KMS-11 (cell line): ENCODE measurements around the gene DENND1A.

ENCODE experiments used
- H2AFZ ChIP-seq: fragments of 200-600 bp; sonication (generic); 2 replicates; pipeline ENCODE4 v1.6.1; 2016; ENCODE audit warnings: antibody characterized with exemption, mixed run types, low read depth
- H3K27ac ChIP-seq: fragments of 200-600 bp; sonication (generic); 2 replicates; pipeline ENCODE4 v1.6.1; 2016; ENCODE audit warnings: mild to moderate bottlenecking, mixed run types
- H3K27me3 ChIP-seq: fragments of 200-600 bp; sonication (generic); 2 replicates; pipeline ENCODE4 v1.6.1; 2017; ENCODE audit warnings: mild to moderate bottlenecking, low read depth, mixed run types, moderate library complexity; ENCODE audit not compliant: insufficient read depth
- H3K36me3 ChIP-seq: fragments of 200-600 bp; sonication (generic); 2 replicates; pipeline ENCODE4 v1.6.1; 2017; ENCODE audit warnings: mild to moderate bottlenecking, mixed run types; ENCODE audit not compliant: insufficient read depth
- H3K4me1 ChIP-seq: fragments of 200-600 bp; sonication (generic); 2 replicates; pipeline ENCODE4 v1.6.1; 2016; ENCODE audit warnings: mild to moderate bottlenecking, low read depth, mixed run types; ENCODE audit not compliant: poor library complexity, severe bottlenecking
- H3K4me2 ChIP-seq: fragments of 200-600 bp; sonication (generic); 2 replicates; pipeline ENCODE4 v1.7.0; 2016; ENCODE audit warnings: mild to moderate bottlenecking, mixed run types
- H3K4me3 ChIP-seq: fragments of 200-600 bp; sonication (generic); IDR thresholded peaks from 2 replicates; pipeline ENCODE4 v1.6.1; 2017; ENCODE audit warnings: low read depth, low read length, mixed read lengths; ENCODE audit not compliant: insufficient read depth
- H3K79me2 ChIP-seq: fragments of 200-600 bp; sonication (generic); 2 replicates; pipeline ENCODE4 v1.6.1; 2016; ENCODE audit warnings: low read depth, mixed run types; ENCODE audit not compliant: insufficient read depth
- H3K9ac ChIP-seq: fragments of 200-600 bp; sonication (generic); 2 replicates; pipeline ENCODE4 v1.6.1; 2016; ENCODE audit warnings: mild to moderate bottlenecking, mixed run types
- H4K20me1 ChIP-seq: fragments of 200-600 bp; sonication (generic); 2 replicates; pipeline ENCODE4 v1.6.1; 2016; ENCODE audit warnings: mild to moderate bottlenecking, mixed run types; ENCODE audit not compliant: insufficient read depth
- TF ChIP-seq, protein P1 (sequence below): fragments of 200-600 bp; sonication (generic); conservative IDR thresholded peaks from 2 replicates; pipeline ENCODE4 v1.6.1; 2017; ENCODE audit warnings: low read depth, mild to moderate bottlenecking, antibody characterized with exemption, low read length, moderate library complexity, mixed read lengths

DENND1A gene

GRCh38 chr9:123485216-123485615 lies 444.7 kb downstream of the DENND1A start:
- Histone ChIP-seq H2AFZ (no peak overlapping the region), H3K4me3 (no peak overlapping the region), H3K36me3 (no peaks in the 10 kb centered on the region), H3K4me2 (no peak overlapping the region), H3K4me1 (no peaks in the 10 kb centered on the region), H4K20me1 (no peaks in the 10 kb centered on the region), H3K9ac (no peak overlapping the region), H3K27me3 (no peaks in the 10 kb centered on the region), H3K27ac (no peak overlapping the region), H3K79me2 (no peaks in the 10 kb centered on the region)
- TF ChIP-seq, protein P1, sequence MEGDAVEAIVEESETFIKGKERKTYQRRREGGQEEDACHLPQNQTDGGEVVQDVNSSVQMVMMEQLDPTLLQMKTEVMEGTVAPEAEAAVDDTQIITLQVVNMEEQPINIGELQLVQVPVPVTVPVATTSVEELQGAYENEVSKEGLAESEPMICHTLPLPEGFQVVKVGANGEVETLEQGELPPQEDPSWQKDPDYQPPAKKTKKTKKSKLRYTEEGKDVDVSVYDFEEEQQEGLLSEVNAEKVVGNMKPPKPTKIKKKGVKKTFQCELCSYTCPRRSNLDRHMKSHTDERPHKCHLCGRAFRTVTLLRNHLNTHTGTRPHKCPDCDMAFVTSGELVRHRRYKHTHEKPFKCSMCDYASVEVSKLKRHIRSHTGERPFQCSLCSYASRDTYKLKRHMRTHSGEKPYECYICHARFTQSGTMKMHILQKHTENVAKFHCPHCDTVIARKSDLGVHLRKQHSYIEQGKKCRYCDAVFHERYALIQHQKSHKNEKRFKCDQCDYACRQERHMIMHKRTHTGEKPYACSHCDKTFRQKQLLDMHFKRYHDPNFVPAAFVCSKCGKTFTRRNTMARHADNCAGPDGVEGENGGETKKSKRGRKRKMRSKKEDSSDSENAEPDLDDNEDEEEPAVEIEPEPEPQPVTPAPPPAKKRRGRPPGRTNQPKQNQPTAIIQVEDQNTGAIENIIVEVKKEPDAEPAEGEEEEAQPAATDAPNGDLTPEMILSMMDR = no peak

GRCh38 chr9:123484130-123484529 lies 445.8 kb downstream of the DENND1A start:
- Histone ChIP-seq H3K4me3 (no peak overlapping the region), H3K9ac (no peak overlapping the region), H3K36me3 (no peaks in the 10 kb centered on the region), H3K4me2 (no peak overlapping the region), H4K20me1 (no peaks in the 10 kb centered on the region), H3K27me3 (no peaks in the 10 kb centered on the region), H2AFZ (no peak overlapping the region), H3K4me1 (no peaks in the 10 kb centered on the region), H3K27ac (no peak overlapping the region), H3K79me2 (no peaks in the 10 kb centered on the region)
- TF ChIP-seq, protein P1 = no peak

- no peak overlapping the region for H3K27ac ChIP-seq
- TF ChIP-seq, protein P1 = no peak
- H3K27me3 ChIP-seq = no peaks in the 10 kb centered on the region
- no peaks in the 10 kb centered on the region for H3K4me1 ChIP-seq
- H3K79me2 ChIP-seq = no peaks in the 10 kb centered on the region
- H3K9ac ChIP-seq = no peak overlapping the region
- H4K20me1 ChIP-seq = no peaks in the 10 kb centered on the region
- H3K36me3 ChIP-seq = no peaks in the 10 kb centered on the region
- no peak overlapping the region for H3K4me3 ChIP-seq
- no peak overlapping the region for H3K4me2 ChIP-seq
- H2AFZ ChIP-seq = no peak overlapping the region
Measured at GRCh38 chr9:123483191-123483803, 446.6 kb downstream of the DENND1A start.

GRCh38 chr9:123482295-123482968 lies 447.5 kb downstream of the DENND1A start:
- Histone ChIP-seq H3K79me2 (no peaks in the 10 kb centered on the region), H3K4me2 (no peak overlapping the region), H3K9ac (no peak overlapping the region), H3K27me3 (no peaks in the 10 kb centered on the region), H3K4me3 (no peak overlapping the region), H3K36me3 (no peaks in the 10 kb centered on the region), H2AFZ (no peak overlapping the region), H3K4me1 (no peaks in the 10 kb centered on the region), H3K27ac (no peak overlapping the region), H4K20me1 (no peaks in the 10 kb centered on the region)
- TF ChIP-seq, protein P1 = no peak
